ENCODE data around the gene PDCD5. TPM values are rescaled to one million over a fixed set of nuclear protein-coding genes. Genes with fewer than 3 reads are reported as not detected.

Gene PDCD5
- total RNA-seq, 4 donors from 2014 or later, result 97.3 to 127 (median 110) TPM

- no peak overlapping the region for H3K4me3 ChIP-seq
- 84 to 89% methylated on average over 6 of the region's 6 CpGs for WGBS, 2 donors
- intact Hi-C loops (cut with DNase I), result no loop called here
- no peak for DNase-seq
- H3K27ac ChIP-seq, result no peak overlapping the region
- TF ChIP-seq CTCF (IDR thresholded peaks at IDR 0.05) (no peak), POLR2A (IDR thresholded peaks at IDR 0.05) (no peak)
- no peaks in the 10 kb centered on the region for H3K9me3 ChIP-seq
- no peaks in the 10 kb centered on the region for H3K4me1 ChIP-seq
- peaks cover 11 to 99% (median 30%) of the 10 kb centered on the region in 3 donors for H3K36me3 ChIP-seq
- no peaks in the 10 kb centered on the region for H3K27me3 ChIP-seq
Measured at GRCh38 chr19:32624410-32624809, 43.4 kb downstream of the PDCD5 start.

DNA sequence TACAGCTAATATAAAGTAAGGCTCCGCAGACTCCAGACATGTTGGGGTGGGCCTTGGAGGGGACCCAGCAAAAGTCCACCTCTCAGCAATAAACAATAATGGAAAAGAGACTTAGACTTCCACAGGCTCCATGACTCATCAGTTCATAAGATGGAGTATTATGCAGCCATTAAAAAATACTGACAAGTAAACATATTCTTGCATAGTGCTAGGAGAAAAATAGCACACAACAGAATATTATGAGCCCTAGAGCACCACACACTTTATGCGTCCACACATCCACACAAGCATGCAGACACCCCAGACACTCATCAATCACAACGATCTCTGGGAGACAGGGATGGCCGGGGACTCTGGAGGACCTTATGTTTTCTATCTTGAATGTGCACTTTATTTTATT, 46.0 kb downstream of the PDCD5 start:
- H3K27me3 ChIP-seq, result no peaks in the 10 kb centered on the region
- no peaks in the 10 kb centered on the region for H3K4me1 ChIP-seq
- no peak overlapping the region for H3K27ac ChIP-seq
- WGBS, 2 donors, result 95 to 98% methylated on average over 4 of the region's 4 CpGs
- peaks cover 22 to 99% (median 49%) of the 10 kb centered on the region in 3 donors for H3K36me3 ChIP-seq
- TF ChIP-seq CTCF (IDR thresholded peaks at IDR 0.05) (no peak), POLR2A (IDR thresholded peaks at IDR 0.05) (no peak)
- DNase-seq, result no peak
- H3K9me3 ChIP-seq, result no peaks in the 10 kb centered on the region
- intact Hi-C loops (cut with DNase I), result no loop called here
- no peak overlapping the region for H3K4me3 ChIP-seq

DNA sequence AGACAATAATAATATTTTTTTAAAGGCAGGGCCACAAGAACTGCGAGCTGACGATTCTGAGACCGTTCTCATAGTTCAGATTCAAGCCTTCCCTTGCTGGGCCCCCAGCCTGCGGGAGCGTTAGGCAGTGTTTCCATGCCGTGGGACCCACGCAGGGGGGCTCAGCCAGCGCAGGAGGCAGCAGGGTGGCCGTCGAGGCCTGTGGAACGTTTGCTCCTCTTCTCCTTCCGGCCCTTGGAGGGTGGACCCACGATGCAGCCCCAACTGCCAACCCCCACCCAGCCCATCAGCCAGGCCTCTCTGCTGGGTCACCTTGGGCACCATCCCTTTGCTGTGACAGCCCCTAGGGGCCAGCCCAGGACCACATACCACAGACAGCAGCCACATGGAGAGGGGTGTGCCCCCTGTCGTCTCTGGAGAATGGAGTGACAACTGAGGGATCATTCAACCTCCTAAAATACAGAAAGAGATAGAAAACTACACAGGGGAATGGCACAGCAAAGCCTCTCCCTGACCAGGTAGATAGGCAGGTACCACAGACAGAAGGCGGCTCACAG, 46.8 kb downstream of the PDCD5 start:
- H3K27me3 ChIP-seq, result no peaks in the 10 kb centered on the region
- no peak for DNase-seq
- no peaks in the 10 kb centered on the region for H3K4me1 ChIP-seq
- no peak overlapping the region for H3K27ac ChIP-seq
- peaks cover 17 to 99% (median 44%) of the 10 kb centered on the region in 3 donors for H3K36me3 ChIP-seq
- WGBS, 2 donors, result 93 to 100% methylated on average over 3 to 12 of the region's 15 CpGs
- no peaks in the 10 kb centered on the region for H3K9me3 ChIP-seq
- H3K4me3 ChIP-seq, result no peak overlapping the region
- TF ChIP-seq CTCF (IDR thresholded peaks at IDR 0.05) (no peak), POLR2A (IDR thresholded peaks at IDR 0.05) (no peak)
- intact Hi-C loops (cut with DNase I), result no loop called here

DNA sequence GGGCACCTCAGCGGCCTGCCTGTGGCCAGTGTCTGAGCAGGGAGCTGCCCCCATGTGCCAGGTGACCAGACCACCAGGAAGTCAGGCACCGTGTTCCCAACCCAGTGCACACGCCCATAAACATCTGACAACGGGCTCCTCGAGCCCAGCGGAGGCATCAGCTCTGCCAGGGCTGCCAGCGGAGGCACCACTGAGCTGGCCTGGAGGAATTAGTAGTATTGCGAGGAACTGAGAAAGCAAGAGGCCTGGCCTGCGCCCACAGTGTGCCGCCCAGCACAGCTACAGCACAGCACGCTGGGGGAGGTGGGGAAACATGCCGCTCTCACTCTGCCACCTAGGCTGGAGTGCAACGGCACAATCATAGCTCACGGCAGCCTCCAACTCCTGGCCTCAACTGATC, 49.3 kb downstream of the PDCD5 start:
- H3K27me3 ChIP-seq, result no peaks in the 10 kb centered on the region

GRCh38 chr19:32631381-32631780, 50.4 kb downstream of the PDCD5 start:
- intact Hi-C loops (cut with DNase I), result no loop called here
- WGBS, 2 donors, result 94% methylated on average over 6 to 15 of the region's 15 CpGs
- DNase-seq, result no peak
- Histone ChIP-seq H3K4me1 (no peaks in the 10 kb centered on the region), H3K27me3 (no peaks in the 10 kb centered on the region), H3K36me3 (peaks cover 22 to 94% (median 40%) of the 10 kb centered on the region in 3 donors), H3K9me3 (no peaks in the 10 kb centered on the region), H3K4me3 (no peak overlapping the region), H3K27ac (no peak overlapping the region)
- TF ChIP-seq POLR2A (IDR thresholded peaks at IDR 0.05), result no peak
- TF ChIP-seq CTCF (IDR thresholded peaks at IDR 0.05), result no peak

More for the DNA sequence above, 49.3 kb downstream of the PDCD5 start:
- intact Hi-C loops (cut with DNase I), result no loop called here
- DNase-seq, result no peak
- no peak overlapping the region for H3K27ac ChIP-seq
- no peaks in the 10 kb centered on the region for H3K4me1 ChIP-seq
- no peak overlapping the region for H3K4me3 ChIP-seq
- no peaks in the 10 kb centered on the region for H3K9me3 ChIP-seq
- TF ChIP-seq POLR2A (IDR thresholded peaks at IDR 0.05) (no peak), CTCF (IDR thresholded peaks at IDR 0.05) (no peak)
- whole genome bisulfite sequencing, 2 donors, result 92 to 96% methylated on average over 2 to 4 of the region's 14 CpGs
- peaks cover 17 to 94% (median 31%) of the 10 kb centered on the region in 3 donors for H3K36me3 ChIP-seq

Small RNA genes lying within 50 kb of the gene (small RNA-seq; reads per million reads assigned to genes)
- 0 to 0.14 (median 0.08) reads per million in 4 donors for gene SNORA68B

Other genes with a start within 250 kb of the PDCD5 start
- 10 to 100 TPM in 1 of 4 donors, 1 to 10 TPM in 3; 5.1 to 19.8 (median 9.3) TPM for gene ZNF507, start 235.6 kb upstream of the PDCD5 start, total RNA-seq
- 10 to 100 TPM in 3 of 4 donors, 1 to 10 TPM in 1; 5.6 to 22.6 (median 16.6) TPM for gene DPY19L3, start 175.4 kb upstream of the PDCD5 start, total RNA-seq
- 10 to 100 TPM; 19.5 to 29.2 (median 21.5) TPM for gene ANKRD27, start 94.0 kb downstream of the PDCD5 start, total RNA-seq
- gene RGS9BP, start 94.7 kb downstream of the PDCD5 start, total RNA-seq, result 1 to 10 TPM in 1 of 4 donors, under 1 TPM in 3; 0.09 to 2.0 (median 0.23) TPM
- gene NUDT19, start 110.6 kb downstream of the PDCD5 start, total RNA-seq, result 10 to 100 TPM; 13.3 to 20.8 (median 14.1) TPM
- gene TDRD12, start 138.6 kb downstream of the PDCD5 start, total RNA-seq, result 1 to 10 TPM in 1 of 4 donors, under 1 TPM in 2, not detected in 1; 0.18 to 1.7 (median 0.42) TPM